GM10266 (cell line): ENCODE measurements around the gene GLRA3.

Source experiments
- DNase-seq: peaks from one replicate; pipeline ENCODE4 v3.0.0; 2012; ENCODE audit errors: extremely low spot score
- TF ChIP-seq, protein P1 (sequence below): IDR thresholded peaks from 2 replicates; pipeline ENCODE4 v1.5.1; 2012; ENCODE audit warnings: mild to moderate bottlenecking, low read depth; ENCODE audit not compliant: control insufficient read depth, insufficient read depth; ENCODE audit errors: missing control alignments

The GLRA3 gene

DNA sequence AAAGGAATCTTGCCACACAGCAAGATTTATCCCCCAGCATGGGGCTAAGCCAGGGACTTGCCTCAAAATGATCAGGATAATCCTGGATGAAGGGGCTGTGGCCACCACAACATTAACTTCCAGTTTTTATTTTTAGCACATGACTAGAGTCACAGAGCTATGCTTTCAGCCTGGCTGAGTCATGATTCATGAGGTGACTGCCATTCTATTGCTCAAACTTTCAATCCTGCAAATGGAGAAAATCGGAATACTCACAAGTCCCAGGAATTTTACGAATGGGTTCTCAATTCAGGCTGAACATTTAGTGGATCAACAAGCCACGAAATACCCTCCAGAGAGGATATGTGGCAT lies 236.1 kb downstream of the GLRA3 start:
- DNase-seq: no peak
- TF ChIP-seq, protein P1, sequence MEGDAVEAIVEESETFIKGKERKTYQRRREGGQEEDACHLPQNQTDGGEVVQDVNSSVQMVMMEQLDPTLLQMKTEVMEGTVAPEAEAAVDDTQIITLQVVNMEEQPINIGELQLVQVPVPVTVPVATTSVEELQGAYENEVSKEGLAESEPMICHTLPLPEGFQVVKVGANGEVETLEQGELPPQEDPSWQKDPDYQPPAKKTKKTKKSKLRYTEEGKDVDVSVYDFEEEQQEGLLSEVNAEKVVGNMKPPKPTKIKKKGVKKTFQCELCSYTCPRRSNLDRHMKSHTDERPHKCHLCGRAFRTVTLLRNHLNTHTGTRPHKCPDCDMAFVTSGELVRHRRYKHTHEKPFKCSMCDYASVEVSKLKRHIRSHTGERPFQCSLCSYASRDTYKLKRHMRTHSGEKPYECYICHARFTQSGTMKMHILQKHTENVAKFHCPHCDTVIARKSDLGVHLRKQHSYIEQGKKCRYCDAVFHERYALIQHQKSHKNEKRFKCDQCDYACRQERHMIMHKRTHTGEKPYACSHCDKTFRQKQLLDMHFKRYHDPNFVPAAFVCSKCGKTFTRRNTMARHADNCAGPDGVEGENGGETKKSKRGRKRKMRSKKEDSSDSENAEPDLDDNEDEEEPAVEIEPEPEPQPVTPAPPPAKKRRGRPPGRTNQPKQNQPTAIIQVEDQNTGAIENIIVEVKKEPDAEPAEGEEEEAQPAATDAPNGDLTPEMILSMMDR: no peak

- DNase-seq: no peak
- TF ChIP-seq, protein P1: no peak
Measured at GRCh38 chr4:174592256-174592984, 236.6 kb downstream of the GLRA3 start.

DNA sequence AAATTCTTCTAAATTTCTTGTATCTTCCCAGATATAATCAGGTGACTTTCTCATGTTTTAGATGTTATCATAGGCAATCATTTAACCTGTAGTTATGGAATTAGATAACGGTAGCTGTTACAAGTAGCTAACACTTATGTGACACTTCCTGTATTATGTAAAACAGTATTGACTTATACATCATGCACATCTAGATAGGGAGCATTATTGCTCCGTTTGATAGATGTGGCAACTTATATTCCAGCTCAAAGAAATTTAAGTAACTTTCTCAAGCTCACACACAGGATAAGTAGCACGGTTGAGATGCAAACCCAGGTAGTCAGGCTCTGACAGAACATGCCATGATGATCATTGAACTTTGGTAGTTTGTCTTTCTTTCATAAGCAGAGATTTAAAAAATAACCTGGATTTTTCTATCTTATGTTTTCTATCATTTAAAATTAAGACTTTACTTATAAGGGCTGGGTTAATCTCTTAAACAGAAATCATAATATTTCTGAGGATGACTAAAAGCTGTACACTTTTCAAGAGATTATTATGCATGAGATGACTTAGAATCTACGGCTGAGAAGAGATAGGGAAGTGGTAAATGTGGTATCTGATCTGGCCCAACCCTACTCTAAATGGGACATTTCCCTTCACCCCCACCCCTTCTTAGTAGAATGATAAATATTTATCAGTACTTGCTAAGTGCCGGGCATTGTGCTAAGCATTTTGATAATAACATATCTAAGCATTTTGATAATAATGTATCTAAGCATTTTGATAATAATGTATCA lies 237.6 kb downstream of the GLRA3 start:
- TF ChIP-seq, protein P1: no peak
- no peak for DNase-seq

DNA sequence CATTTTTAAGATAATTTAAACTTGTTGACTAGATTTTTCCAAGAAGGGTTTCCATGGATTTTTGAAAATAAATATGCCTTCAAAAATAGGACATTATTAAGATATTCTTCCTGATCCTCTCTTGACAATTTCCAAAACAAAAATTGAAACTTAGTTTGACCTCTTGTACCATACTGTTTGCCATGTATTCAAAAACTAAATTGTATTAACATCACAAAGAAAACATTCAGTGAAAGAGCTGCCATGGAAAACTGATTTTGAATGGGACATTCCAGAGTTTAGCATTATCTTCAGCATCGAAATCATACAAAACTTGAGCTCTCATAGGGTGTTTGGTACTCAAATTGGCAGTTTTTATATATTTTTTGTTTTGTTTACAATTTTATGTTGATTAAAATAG lies 238.7 kb downstream of the GLRA3 start:
- TF ChIP-seq, protein P1: no peak
- no peak for DNase-seq
